Retinal pigment epithelial cell (primary cell): ENCODE results near the gene RAB5IF.
A peak's percentile ranks its signal among the peaks of the same experiment; 100 is the strongest.
"Not testable (repeated sequence)": the region's sequence is repeated elsewhere in the genome, so short reads cannot be mapped to it uniquely, and the experiment has no call there.

Experiments used
- DNase-seq: peaks from one replicate; pipeline ENCODE4 v3.0.0-alpha.2; 2010; ENCODE audit warnings: low read depth
- H3K4me3 ChIP-seq: 2 replicates; pipeline ENCODE4 v1.5.1; 2011; ENCODE audit warnings: mild to moderate bottlenecking, low read length, control low read depth, moderate library complexity
- CTCF ChIP-seq: conservative IDR thresholded peaks from 2 replicates; pipeline ENCODE4 v1.5.1; 2011; ENCODE audit warnings: low read depth, low read length, control low read depth, inconsistent platforms

The RAB5IF gene

GRCh38 chr20:36606158-36607066 is 833 bp downstream of the RAB5IF start:
- TF ChIP-seq CTCF: no peak
- peak; percentile 8 for DNase-seq
- H3K4me3 ChIP-seq: peak overlapping the region; percentile 98

- TF ChIP-seq CTCF: no peak
- DNase-seq: no peak
- no peak overlapping the region for H3K4me3 ChIP-seq
Measured at GRCh38 chr20:36607586-36608387, 2.2 kb downstream of the RAB5IF start.

GRCh38 chr20:36608388-36608728 is 2.8 kb downstream of the RAB5IF start:
- not testable (repeated sequence) for DNase-seq, H3K4me3 ChIP-seq

GRCh38 chr20:36611625-36612024 is 6.0 kb downstream of the RAB5IF start:
- TF ChIP-seq CTCF: no peak
- no peak overlapping the region for H3K4me3 ChIP-seq
- DNase-seq: no peak

GRCh38 chr20:36613974-36614373 is 8.4 kb downstream of the RAB5IF start:
- DNase-seq: no peak
- H3K4me3 ChIP-seq: no peak overlapping the region
- no peak for TF ChIP-seq CTCF

- no peak for DNase-seq
- no peak overlapping the region for H3K4me3 ChIP-seq
- no peak for TF ChIP-seq CTCF
Measured at GRCh38 chr20:36614781-36615557, 9.4 kb downstream of the RAB5IF start.

GRCh38 chr20:36620917-36621316 is 15.3 kb downstream of the RAB5IF start:
- H3K4me3 ChIP-seq: no peak overlapping the region
- DNase-seq: no peak
- TF ChIP-seq CTCF: no peak
